Neural progenitor cell (in vitro differentiated cells): ENCODE results near the gene AMOTL2. TPM values are rescaled to one million over a fixed set of nuclear protein-coding genes. Genes with fewer than 3 reads are reported as not detected.

Experiments used
- DNase-seq: peaks from one replicate; pipeline ENCODE4 v3.0.0-alpha.2; 2016; ENCODE audit warnings: low spot score
- H2AFZ ChIP-seq: fragments of 200-600 bp; sonication (generic); replicated peaks from 2 replicates; pipeline ENCODE4 v1.6.1; 2016; ENCODE audit warnings: antibody characterized with exemption
- H3F3A ChIP-seq: fragments of 200-600 bp; sonication (generic); 2 replicates; pipeline ENCODE4 v1.6.1; 2016; ENCODE audit warnings: antibody characterized with exemption, low read depth
- H3K27ac ChIP-seq: fragments of 200-600 bp; sonication (generic); 2 replicates; pipeline ENCODE4 v1.5.1; 2016; ENCODE audit warnings: mild to moderate bottlenecking
- H3K27me3 ChIP-seq: fragments of 200-600 bp; sonication (generic); 2 replicates; pipeline ENCODE4 v1.6.1; 2016; ENCODE audit warnings: mild to moderate bottlenecking, moderate library complexity
- H3K36me3 ChIP-seq: fragments of 200-600 bp; sonication (generic); 2 replicates; pipeline ENCODE4 v1.5.1; 2016
- H3K4me1 ChIP-seq: fragments of 200-600 bp; sonication (generic); 2 replicates; pipeline ENCODE4 v1.6.1; 2016; ENCODE audit warnings: mixed run types
- H3K4me2 ChIP-seq: fragments of 200-600 bp; sonication (generic); 2 replicates; pipeline ENCODE4 v1.6.1; 2016
- H3K4me3 ChIP-seq: fragments of 200-600 bp; sonication (generic); 2 replicates; pipeline ENCODE4 v1.5.1; 2016
- H3K79me2 ChIP-seq: fragments of 200-600 bp; sonication (generic); 2 replicates; pipeline ENCODE4 v1.6.1; 2016; ENCODE audit warnings: low read depth
- H3K9ac ChIP-seq: fragments of 200-600 bp; sonication (generic); 2 replicates; pipeline ENCODE4 v1.6.1; 2016
- H3K9me3 ChIP-seq: fragments of 200-600 bp; sonication (generic); 2 replicates; pipeline ENCODE4 v1.5.1; 2016; ENCODE audit warnings: low read depth
- H4K20me1 ChIP-seq: fragments of 200-600 bp; sonication (generic); 2 replicates; pipeline ENCODE4 v1.6.1; 2016; ENCODE audit warnings: low read depth
- H3K27ac Mint-ChIP-seq: 3 replicates; pipeline ENCODE4 v1.8.0; 2021; ENCODE audit warnings: mixed read lengths
- H3K27me3 Mint-ChIP-seq: 2 replicates; pipeline ENCODE4 v1.8.0; 2022; ENCODE audit warnings: low read depth, mild to moderate bottlenecking, inconsistent platforms, moderate library complexity, mixed read lengths; ENCODE audit not compliant: insufficient read depth
- H3K36me3 Mint-ChIP-seq: 3 replicates; pipeline ENCODE4 v1.8.0; 2021; ENCODE audit warnings: mixed read lengths
- H3K4me1 Mint-ChIP-seq: 3 replicates; pipeline ENCODE4 v1.8.0; 2021; ENCODE audit warnings: mixed read lengths
- H3K4me3 Mint-ChIP-seq: 3 replicates; pipeline ENCODE4 v1.8.0; 2021; ENCODE audit warnings: mild to moderate bottlenecking, moderate library complexity, mixed read lengths
- H3K9me3 Mint-ChIP-seq: 3 replicates; pipeline ENCODE4 v1.8.0; 2020; ENCODE audit warnings: mixed read lengths
- CTCF ChIP-seq: fragments of 200-600 bp; sonication (generic); IDR thresholded peaks from 2 replicates; pipeline ENCODE4 v1.5.1; 2017; ENCODE audit warnings: antibody characterized with exemption, mild to moderate bottlenecking
- EZH2 ChIP-seq: fragments of 200-600 bp; sonication (generic); IDR thresholded peaks from 2 replicates; pipeline ENCODE4 v1.6.1; 2017; ENCODE audit warnings: antibody characterized with exemption, mild to moderate bottlenecking, moderate library complexity
- EZH2phosphoT487 ChIP-seq: fragments of 200-600 bp; sonication (generic); IDR thresholded peaks from 2 replicates; pipeline ENCODE4 v1.6.1; 2017; ENCODE audit warnings: antibody characterized with exemption
- total RNA-seq: library from RNA; depleted of rRNA; stranded (reverse); fragments of >200 nt; gene quantifications from 2 replicates; pipeline ENCODE4 v1.2.3, GENCODE V29; 2015; ENCODE audit warnings: low replicate concordance

The AMOTL2 gene
- total RNA-seq, 1 donor from 2014 or later = 62.9 TPM

GRCh38 chr3:134339913-134340312, 34.3 kb downstream of the AMOTL2 start:
- Histone ChIP-seq H4K20me1 (no peaks in the 10 kb centered on the region), H3K27me3 (no peaks in the 10 kb centered on the region), H3K4me1 (peaks cover 3% of the 10 kb centered on the region), H3K79me2 (no peaks in the 10 kb centered on the region), H3K36me3 (no peaks in the 10 kb centered on the region), H3K4me3 (no peak overlapping the region), H3K4me2 (no peak overlapping the region), H3K9me3 (no peaks in the 10 kb centered on the region), H2AFZ (no peak overlapping the region), H3K27ac (no peak overlapping the region), H3K9ac (no peak overlapping the region), H3F3A (peaks cover 1% of the 10 kb centered on the region)
- Mint-ChIP-seq H3K9me3 (no peaks in the 10 kb centered on the region), H3K36me3 (no peaks in the 10 kb centered on the region), H3K4me3 (no peak overlapping the region), H3K27me3 (peaks cover 2% of the 10 kb centered on the region), H3K27ac (no peak overlapping the region), H3K4me1 (peaks cover 13% of the 10 kb centered on the region)
- no peak for TF ChIP-seq CTCF
- no peak for TF ChIP-seq EZH2
- TF ChIP-seq EZH2phosphoT487 = no peak
- DNase-seq = no peak

GRCh38 chr3:134339331-134339730, 34.9 kb downstream of the AMOTL2 start:
- peaks cover 19% of the 10 kb centered on the region for H3K4me1 Mint-ChIP-seq
- TF ChIP-seq CTCF (no peak), EZH2phosphoT487 (no peak)
- H3K36me3 Mint-ChIP-seq = no peaks in the 10 kb centered on the region

GRCh38 chr3:134338516-134339261, 35.6 kb downstream of the AMOTL2 start:
- H3K4me2 ChIP-seq = no peak overlapping the region
- H3K79me2 ChIP-seq = no peaks in the 10 kb centered on the region
- no peak overlapping the region for H3K27ac ChIP-seq
- H3K4me3 ChIP-seq = no peak overlapping the region
- Mint-ChIP-seq H3K27ac (peak overlapping the region; percentile 44), H3K27me3 (peaks cover 6% of the 10 kb centered on the region), H3K9me3 (no peaks in the 10 kb centered on the region), H3K4me1 (peaks cover 25% of the 10 kb centered on the region), H3K36me3 (no peaks in the 10 kb centered on the region), H3K4me3 (no peak overlapping the region)
- H3K9me3 ChIP-seq = no peaks in the 10 kb centered on the region
- no peaks in the 10 kb centered on the region for H3K36me3 ChIP-seq
- H3K4me1 ChIP-seq = peaks cover 16% of the 10 kb centered on the region
- DNase-seq = no peak
- H3K27me3 ChIP-seq = no peaks in the 10 kb centered on the region
- H3K9ac ChIP-seq = no peak overlapping the region
- no peaks in the 10 kb centered on the region for H4K20me1 ChIP-seq
- H2AFZ ChIP-seq = no peak overlapping the region
- no peak for TF ChIP-seq CTCF
- no peak for TF ChIP-seq EZH2phosphoT487
- no peak for TF ChIP-seq EZH2
- peaks cover 13% of the 10 kb centered on the region for H3F3A ChIP-seq

More at GRCh38 chr3:134339331-134339730, 34.9 kb downstream of the AMOTL2 start:
- H3K4me2 ChIP-seq = no peak overlapping the region
- no peaks in the 10 kb centered on the region for H3K9me3 Mint-ChIP-seq
- no peak overlapping the region for H3K4me3 Mint-ChIP-seq
- H3K4me1 ChIP-seq = peaks cover 9% of the 10 kb centered on the region
- no peak overlapping the region for H2AFZ ChIP-seq
- H4K20me1 ChIP-seq = no peaks in the 10 kb centered on the region
- H3K27ac Mint-ChIP-seq = peak overlapping the region; percentile 31
- no peaks in the 10 kb centered on the region for H3K79me2 ChIP-seq
- H3K9ac ChIP-seq = no peak overlapping the region
- no peak overlapping the region for H3K27ac ChIP-seq
- H3K4me3 ChIP-seq = no peak overlapping the region
- H3K27me3 Mint-ChIP-seq = peaks cover 6% of the 10 kb centered on the region
- H3K36me3 ChIP-seq = no peaks in the 10 kb centered on the region
- no peak for DNase-seq
- peaks cover 6% of the 10 kb centered on the region for H3F3A ChIP-seq
- no peaks in the 10 kb centered on the region for H3K9me3 ChIP-seq
- no peaks in the 10 kb centered on the region for H3K27me3 ChIP-seq
